ELR (cell line): ENCODE results near the gene RBPJ.
A peak's percentile ranks its signal among the peaks of the same experiment; 100 is the strongest.

Experiments used
- DNase-seq: peaks from one replicate; pipeline ENCODE4 v3.0.0-alpha.2; 2015; ENCODE audit warnings: low read depth

RBPJ gene

GRCh38 chr4:26420913-26421312 is 100.1 kb downstream of the RBPJ start:
- DNase-seq, result no peak

DNA sequence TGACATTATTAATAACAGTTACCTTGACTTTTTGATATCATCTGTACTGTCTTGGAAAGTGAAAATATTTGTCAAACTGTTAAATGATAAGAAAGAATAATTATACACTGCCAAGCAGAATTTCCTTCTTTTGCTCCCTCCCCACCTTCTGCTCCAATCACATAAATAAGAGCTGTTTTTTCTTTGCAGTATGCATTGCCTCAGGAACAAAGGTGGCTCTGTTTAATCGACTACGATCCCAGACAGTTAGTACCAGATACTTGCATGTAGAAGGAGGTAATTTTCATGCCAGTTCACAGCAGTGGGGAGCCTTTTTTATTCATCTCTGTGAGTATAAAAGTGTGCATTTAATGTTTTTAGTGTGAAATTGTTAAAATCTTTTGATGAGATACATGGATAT is 103.3 kb downstream of the RBPJ start:
- DNase-seq, result no peak

GRCh38 chr4:26424838-26425237 is 104.0 kb downstream of the RBPJ start:
- DNase-seq, result peak; percentile 13

- DNase-seq, result no peak
Observed at GRCh38 chr4:26425953-26426352, 105.1 kb downstream of the RBPJ start.

DNA sequence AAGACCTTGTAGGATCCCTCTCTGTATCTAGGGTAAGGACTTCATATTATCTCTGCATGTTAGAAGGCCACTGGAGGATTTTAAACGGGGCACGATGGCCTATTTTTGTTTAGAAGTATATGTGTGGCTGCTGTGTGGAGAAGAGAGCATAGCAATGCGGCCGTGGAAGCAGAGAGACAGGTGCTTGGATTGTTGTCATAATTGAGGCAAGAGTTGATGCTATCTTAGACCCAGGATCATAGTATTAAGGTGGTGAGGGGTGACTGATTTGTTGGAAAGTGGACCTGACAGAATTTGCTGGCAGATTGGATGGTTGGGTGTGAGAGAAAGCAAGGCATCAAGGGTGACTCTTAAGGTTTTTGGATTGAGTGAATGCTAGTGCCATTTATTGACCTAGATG is 106.1 kb downstream of the RBPJ start:
- no peak for DNase-seq

GRCh38 chr4:26429910-26430309 is 109.1 kb downstream of the RBPJ start:
- no peak for DNase-seq

DNA sequence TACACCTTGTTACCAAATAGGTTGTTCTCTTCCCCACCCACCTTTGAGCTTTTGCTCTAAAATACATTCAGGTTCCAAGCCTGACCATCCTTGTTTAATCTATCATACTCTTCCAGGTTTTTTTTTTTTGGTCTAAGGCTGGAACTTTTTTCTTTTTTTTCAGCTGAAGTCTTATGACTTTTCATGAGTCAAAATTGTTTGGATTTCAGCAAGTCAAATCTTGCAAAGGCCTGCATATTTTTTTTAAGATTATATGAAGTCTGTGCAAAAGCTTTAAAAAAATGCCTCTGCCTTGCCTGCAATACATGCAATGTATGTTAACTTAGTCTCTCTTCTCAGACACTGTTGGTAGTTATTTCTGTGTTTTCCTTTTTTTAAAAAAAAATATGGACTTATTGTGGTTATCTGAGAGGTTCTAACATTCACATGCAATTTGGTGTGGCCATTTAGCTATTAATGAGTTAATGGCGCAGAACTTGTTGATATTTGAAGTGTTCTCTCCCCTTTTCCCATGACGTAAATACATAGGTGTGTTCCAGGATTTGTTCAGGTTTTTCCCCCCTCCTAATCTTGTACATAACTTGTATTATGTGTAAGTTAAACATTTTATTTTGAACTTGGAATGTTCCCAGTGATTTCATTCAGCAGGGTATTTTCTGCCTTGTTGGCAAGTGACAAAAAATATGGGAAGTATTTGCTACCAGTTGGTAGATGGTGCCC is 110.8 kb downstream of the RBPJ start:
- no peak for DNase-seq

DNA sequence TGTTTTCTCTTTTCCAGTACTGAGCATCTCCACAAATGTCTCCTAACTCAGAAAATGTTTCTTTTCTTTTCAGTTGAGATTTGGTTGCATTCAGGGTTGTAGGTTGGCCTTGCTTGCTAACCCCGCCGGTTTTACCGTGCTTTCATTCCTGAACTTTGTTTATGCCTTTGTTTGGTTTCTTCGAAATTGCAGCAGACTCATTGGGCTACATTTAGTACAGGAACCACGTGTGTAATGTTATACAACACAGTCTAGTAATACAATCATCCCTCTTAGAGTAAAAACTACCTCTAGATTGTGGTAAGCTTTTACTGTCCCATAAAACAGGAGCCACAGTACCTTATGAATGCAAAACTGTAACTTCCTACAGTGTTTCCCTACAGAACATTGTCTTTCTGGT is 111.6 kb downstream of the RBPJ start:
- no peak for DNase-seq

GRCh38 chr4:26433556-26433955 is 112.7 kb downstream of the RBPJ start:
- DNase-seq, result no peak

DNA sequence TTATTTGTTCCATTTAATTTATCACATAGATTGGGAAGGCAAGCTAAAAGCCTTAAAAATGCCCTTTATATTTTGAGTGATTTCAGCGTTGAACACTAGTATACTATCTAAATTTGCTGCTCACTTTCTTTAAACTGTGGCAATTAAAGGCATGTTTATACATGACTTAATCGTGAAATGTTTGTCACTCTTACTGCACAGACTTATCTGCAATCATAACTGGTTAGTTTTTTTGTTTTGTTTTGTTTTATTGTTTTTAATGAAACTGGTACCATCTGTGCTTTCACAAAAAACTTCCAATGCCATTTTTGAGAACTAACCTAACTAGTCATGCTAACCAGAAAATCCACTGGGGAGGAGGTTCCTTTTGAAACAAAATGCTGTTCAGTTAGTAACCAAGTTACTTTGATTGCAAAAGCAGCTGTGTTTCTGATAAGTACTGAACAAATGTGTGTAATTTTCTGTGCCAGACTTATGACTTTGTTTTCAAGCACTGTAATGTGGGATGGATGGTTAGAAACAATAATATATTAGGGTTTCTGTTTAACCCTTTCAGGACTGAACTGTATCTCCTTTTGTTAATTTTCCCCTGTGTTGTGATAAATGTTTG is 113.3 kb downstream of the RBPJ start:
- DNase-seq, result no peak

DNA sequence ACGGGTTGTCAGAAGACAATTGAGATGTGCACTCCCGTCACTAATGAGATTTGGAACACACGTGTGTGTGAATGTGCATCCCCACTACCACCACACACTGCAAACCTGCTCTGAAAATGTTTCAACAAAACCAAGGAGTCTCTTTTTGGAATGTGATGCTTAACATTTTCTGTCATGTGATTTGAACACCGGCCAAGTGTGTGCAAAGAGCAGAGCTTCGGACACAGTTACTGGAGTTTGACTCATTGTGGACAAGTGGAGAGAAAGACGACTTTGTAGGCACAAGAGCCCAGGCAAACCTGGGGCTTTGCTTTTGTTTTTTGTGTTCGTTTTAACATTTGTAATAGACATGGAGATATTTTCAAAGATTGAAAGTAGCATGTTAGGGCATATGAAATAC is 120.3 kb downstream of the RBPJ start:
- peak; percentile 9 for DNase-seq

GRCh38 chr4:26441771-26442170 is 121.0 kb downstream of the RBPJ start:
- DNase-seq, result no peak

- no peak for DNase-seq
Observed at GRCh38 chr4:26447378-26447777, 126.6 kb downstream of the RBPJ start.

GRCh38 chr4:26450418-26450817 is 129.6 kb downstream of the RBPJ start:
- peak; percentile 17 for DNase-seq

- no peak for DNase-seq
Observed at GRCh38 chr4:26451597-26451996, 130.8 kb downstream of the RBPJ start.

- no peak for DNase-seq
Observed at GRCh38 chr4:26452565-26453531, 132.0 kb downstream of the RBPJ start.

- DNase-seq, result no peak
Observed at GRCh38 chr4:26454961-26455360, 134.1 kb downstream of the RBPJ start.

GRCh38 chr4:26455571-26455970 is 134.8 kb downstream of the RBPJ start:
- DNase-seq, result no peak

GRCh38 chr4:26457412-26457811 is 136.6 kb downstream of the RBPJ start:
- no peak for DNase-seq

DNA sequence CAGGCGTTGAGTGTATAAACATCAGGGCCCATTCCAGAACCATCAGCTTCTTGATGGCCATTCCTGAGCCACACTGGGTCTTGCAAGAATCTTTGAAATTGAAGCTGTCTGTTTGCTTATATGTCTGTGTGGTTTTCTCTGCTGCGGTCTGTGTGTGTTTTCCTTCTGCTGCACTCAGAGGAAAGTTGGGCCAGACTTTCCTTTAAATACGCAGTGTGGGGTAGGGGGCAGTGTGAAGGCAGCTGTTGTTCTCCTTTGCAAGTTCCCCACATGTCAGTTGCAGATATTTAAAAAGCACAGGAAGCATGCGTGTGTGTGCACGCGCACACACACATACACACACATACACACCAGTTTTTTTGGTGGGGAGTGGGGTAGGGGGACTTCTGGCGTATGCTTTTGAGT is 137.3 kb downstream of the RBPJ start:
- no peak for DNase-seq

- peak; percentile 70 for DNase-seq
Observed at GRCh38 chr4:26459054-26459755, 138.4 kb downstream of the RBPJ start.
